ENCODE data around the gene MPPED1.

GRCh38 chr22:43508489-43508888 lies 96.7 kb downstream of the MPPED1 start:
- TF ChIP-seq CTCF (IDR thresholded peaks at IDR 0.05): no peak
- no peak for TF ChIP-seq POLR2AphosphoS5 (IDR thresholded peaks at IDR 0.05)

Measured in suprapubic skin (tissue), 3 donors.